HCT116 (cell line): ENCODE measurements around the gene WDR26. TPM values are rescaled to one million over a fixed set of nuclear protein-coding genes. Genes with fewer than 3 reads are reported as not detected.

ENCODE experiments used
- ATAC-seq: fragments of 200-7000 bp; cut with Tn5 transposase; 2 replicates; pipeline ENCODE4 v1.9.1; 2020; ENCODE audit warnings: mild to moderate bottlenecking, moderate library complexity
- BruUV-seq: library from RNA; stranded (reverse); fragments of 400-500 nt; replicated peaks from 2 replicates; lab custom pipeline; 2021; lab: Mats Ljungman, UMichigan
- CTCF ChIA-PET: fragments of 300-600 bp; sonication (Branson Sonifier 250); formaldehyde crosslinking; loops from one replicate; lab custom pipeline; 2021; ENCODE audit warnings: antibody characterized with exemption; lab: Charles Lee
- POLR2A ChIA-PET: fragments of 300-600, 350-600 bp; sonication (Branson Sonifier 250); formaldehyde crosslinking; loops from one replicate; lab custom pipeline; 2021; ENCODE audit warnings: antibody characterized with exemption; lab: Charles Lee
- RAD21 ChIA-PET, 2 experiments: fragments of 300-600 bp; sonication (Branson Sonifier 250); formaldehyde crosslinking; loops; one replicate each; lab custom pipeline; 2023; ENCODE audit warnings: low total read pairs in 2 of 2; ENCODE audit not compliant: uncharacterized antibody in 2 of 2, unreplicated experiment in 2 of 2, low non-redundant PET in 1 of 2; lab: Charles Lee
- DNase-seq: peaks from one replicate; pipeline ENCODE4 v3.0.0-alpha.2; 2010; ENCODE audit warnings: low read depth, low spot score
- H2AFZ ChIP-seq: fragments of 200-600 bp; shearing (Covaris generic), sonication (generic); 2 replicates; pipeline ENCODE4 v1.6.1; 2017; ENCODE audit warnings: low read depth, mixed run types, mixed read lengths, antibody characterized with exemption, low read length; ENCODE audit not compliant: poor library complexity, severe bottlenecking
- H3K27ac ChIP-seq: 2 replicates; pipeline ENCODE4 v1.5.1; 2012; ENCODE audit warnings: low read depth, low read length
- H3K27me3 ChIP-seq: fragments of 200-600 bp; sonication (generic); 2 replicates; pipeline ENCODE4 v1.6.1; 2016; ENCODE audit warnings: mixed run types, low read length, mixed read lengths; ENCODE audit not compliant: insufficient read depth
- H3K36me3 ChIP-seq, 2 experiments: fragments of 200-500 bp in 1 of 2; fragments of 200-600 bp in 1 of 2; sonication (Bioruptor generic) in 1 of 2; sonication (generic) in 1 of 2; 2 replicates each; pipeline versions ENCODE4 v1.5.1 to v1.6.1; 2014 to 2016; ENCODE audit warnings: low read length in 2 of 2, inconsistent platforms in 1 of 2, mixed read lengths in 1 of 2, mixed run types in 1 of 2; ENCODE audit not compliant: insufficient read depth in 2 of 2, control insufficient read depth in 1 of 2
- H3K4me1 ChIP-seq, 2 experiments: fragments of 200-600 bp in 1 of 2; sonication (generic) in 1 of 2; 2 replicates each; pipeline versions ENCODE4 v1.5.1 to v1.6.1; 2012 to 2017; ENCODE audit warnings: low read length in 2 of 2, inconsistent platforms in 1 of 2, mild to moderate bottlenecking in 1 of 2, mixed read lengths in 1 of 2, mixed run types in 1 of 2, moderate library complexity in 1 of 2; ENCODE audit not compliant: insufficient read depth in 2 of 2, control insufficient read depth in 1 of 2
- H3K4me2 ChIP-seq: fragments of 200-600 bp; sonication (generic); 2 replicates; pipeline ENCODE4 v1.6.1; 2017; ENCODE audit warnings: mixed run types, low read length, mixed read lengths
- H3K4me3 ChIP-seq, 2 experiments: fragments of 200-600 bp in 1 of 2; sonication (generic) in 1 of 2; replicated peaks in 1 of 2; 2 replicates each; pipeline ENCODE4 v1.5.1; 2011 to 2016; ENCODE audit warnings: low read length in 2 of 2, control low read depth in 1 of 2, low read depth in 1 of 2, mild to moderate bottlenecking in 1 of 2, mixed read lengths in 1 of 2, mixed run types in 1 of 2
- H3K79me2 ChIP-seq: fragments of 200-600 bp; sonication (generic); 2 replicates; pipeline ENCODE4 v1.6.1; 2017; ENCODE audit warnings: mild to moderate bottlenecking, mixed run types, low read length, moderate library complexity, mixed read lengths; ENCODE audit not compliant: insufficient read depth
- H3K9ac ChIP-seq: fragments of 200-600 bp; sonication (generic); 2 replicates; pipeline ENCODE4 v1.6.1; 2016; ENCODE audit warnings: low read length, mixed read lengths
- H3K9me2 ChIP-seq: fragments of 200-600 bp; sonication (generic), shearing (Covaris generic); 2 replicates; pipeline ENCODE4 v1.6.1; 2017; ENCODE audit warnings: mixed run types, mild to moderate bottlenecking, moderate library complexity; ENCODE audit not compliant: insufficient read depth
- H3K9me3 ChIP-seq, 2 experiments: fragments of 200-500 bp in 1 of 2; fragments of 200-600 bp in 1 of 2; sonication (Bioruptor generic) in 1 of 2; sonication (generic) in 1 of 2; 2 replicates each; pipeline ENCODE4 v1.6.1; 2014 to 2017; ENCODE audit warnings: low read length in 2 of 2, mixed read lengths in 2 of 2, inconsistent platforms in 1 of 2, low read depth in 1 of 2, mild to moderate bottlenecking in 1 of 2, mixed run types in 1 of 2, moderate library complexity in 1 of 2; ENCODE audit not compliant: control insufficient read depth in 1 of 2, insufficient read depth in 1 of 2
- H4K20me1 ChIP-seq: fragments of 200-600 bp; sonication (generic), shearing (Covaris generic); 2 replicates; pipeline ENCODE4 v1.6.1; 2017; ENCODE audit warnings: mixed run types, mild to moderate bottlenecking, moderate library complexity; ENCODE audit not compliant: insufficient read depth
- CBX3 ChIP-seq: IDR thresholded peaks from 2 replicates; pipeline ENCODE4 v1.6.1; 2012; ENCODE audit warnings: low read depth
- CTCF ChIP-seq, 3 experiments: fragments of 200-600 bp in 1 of 3; sonication (generic) in 1 of 3; IDR thresholded peaks in 2 of 3; conservative IDR thresholded peaks in 1 of 3; 2 replicates each; pipeline ENCODE4 v1.5.1; 2012 to 2017; ENCODE audit warnings: low read depth in 2 of 3, low read length in 2 of 3, antibody characterized with exemption in 1 of 3, borderline replicate concordance in 1 of 3, control low read depth in 1 of 3, mild to moderate bottlenecking in 1 of 3, mixed read lengths in 1 of 3, mixed run types in 1 of 3, moderate library complexity in 1 of 3; ENCODE audit not compliant: insufficient read depth in 1 of 3
- EGR1 ChIP-seq: IDR thresholded peaks from 2 replicates; pipeline ENCODE4 v1.6.1; 2012; ENCODE audit warnings: low read depth
- EZH2 ChIP-seq: fragments of 200-600 bp; sonication (generic); IDR thresholded peaks from 2 replicates; pipeline ENCODE4 v1.6.1; 2017; ENCODE audit warnings: antibody characterized with exemption, mixed run types
- FOSL1 ChIP-seq: IDR thresholded peaks from 2 replicates; pipeline ENCODE4 v1.6.1; 2012; ENCODE audit warnings: low read depth
- SP1 ChIP-seq: IDR thresholded peaks from 2 replicates; pipeline ENCODE4 v1.6.1; 2012; ENCODE audit warnings: low read depth
- SRF ChIP-seq: IDR thresholded peaks from 2 replicates; pipeline ENCODE4 v1.6.1; 2012; ENCODE audit warnings: low read depth
- YY1 ChIP-seq: IDR thresholded peaks from 2 replicates; pipeline ENCODE4 v1.6.1; 2011; ENCODE audit warnings: low read length, low read depth, moderate library complexity, mild to moderate bottlenecking; ENCODE audit not compliant: insufficient replicate concordance; ENCODE audit errors: extremely low read depth
- ZBTB33 ChIP-seq: IDR thresholded peaks from 2 replicates; pipeline ENCODE4 v1.6.1; 2011; ENCODE audit warnings: mild to moderate bottlenecking, low read length, moderate library complexity; ENCODE audit not compliant: insufficient replicate concordance; ENCODE audit errors: extremely low read depth
- ZFX ChIP-seq: fragments of 450-650 bp; IDR thresholded peaks from 2 replicates; pipeline ENCODE4 v1.6.1; 2017
- intact Hi-C: fragments of 100-400 bp; cut with micrococcal nuclease; formaldehyde crosslinking; loops from 2 replicates; pipeline ENCODE4 v1.10.0; 2022
- total RNA-seq: library from RNA; stranded (reverse); gene quantifications from one replicate; pipeline ENCODE4 v1.2.1, GENCODE V29; 2021; ENCODE audit not compliant: unreplicated experiment

WDR26 gene
- total RNA-seq, 1 experiment from 2014 or later, result 57.2 TPM

DNA sequence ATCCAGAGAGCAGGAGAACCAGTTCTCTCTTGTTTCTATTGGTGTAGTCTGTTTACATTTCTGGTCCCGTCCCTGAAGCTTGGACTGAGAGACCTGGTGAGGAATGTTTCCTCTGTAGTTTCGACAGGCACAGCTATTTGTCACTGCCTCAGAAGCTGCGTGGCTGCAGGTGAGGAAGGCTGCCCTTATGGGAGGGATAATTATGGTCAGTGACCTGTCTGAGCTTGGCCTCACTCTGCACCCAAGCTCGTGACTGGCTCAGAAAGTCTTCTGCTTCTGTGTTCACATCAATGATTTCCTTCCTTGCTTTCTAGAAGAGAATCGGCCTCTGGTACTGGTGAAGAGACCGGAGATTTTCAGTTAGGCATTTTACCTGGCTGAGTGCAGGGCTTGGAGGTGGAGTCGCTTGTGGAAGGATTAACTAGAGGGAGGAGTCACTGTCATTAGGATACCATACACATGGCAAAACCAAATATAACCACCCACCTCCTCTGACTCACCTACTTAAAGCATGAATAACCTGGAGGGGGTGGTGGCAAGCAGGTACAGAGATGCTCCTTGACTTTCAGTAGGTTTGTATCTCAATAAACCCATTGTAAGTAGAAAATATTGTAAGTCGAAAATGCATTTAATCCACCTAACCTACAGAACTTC is 19.9 kb upstream of the WDR26 start:
- ChIA-PET CTCF (no interaction called here), POLR2A (no interaction called here)
- intact Hi-C loops, result loop anchor here (5.0 kb wide), 1 partner anchor 757 kb away; no protein-coding TSS in a partner anchor
- Histone ChIP-seq H2AFZ (no peak overlapping the region), H3K27ac (no peak overlapping the region), H3K79me2 (no peaks in the 10 kb centered on the region), H3K27me3 (no peaks in the 10 kb centered on the region), H3K9me3 (no peaks in the 10 kb centered on the region), H3K4me2 (peak overlapping the region; percentile 18; the same call in 1 of the 2 replicates), H3K9me2 (no peaks in the 10 kb centered on the region), H3K4me3 (no peak overlapping the region)
- peak; percentile 69 for ATAC-seq
- BruUV-seq, result no TSS peak
- TF ChIP-seq SP1 (peak; percentile 21; the same call in 1 of the 2 replicates), YY1 (no peak), EGR1 (peak; percentile 56; the same call in 1 of the 2 replicates), FOSL1 (peak; percentile 31)
- TF ChIP-seq, all 23 proteins: peak for 3
- no peak for DNase-seq
- Histone ChIP-seq H3K4me1 (peaks cover 7 to 26% of the 10 kb centered on the region in 2 experiments; a peak in 3 of 4 replicates), H3K36me3 (no peaks in the 10 kb centered on the region), H4K20me1 (no peaks in the 10 kb centered on the region), H3K9ac (no peak overlapping the region)
- RAD21 ChIA-PET, result no interaction called here

DNA sequence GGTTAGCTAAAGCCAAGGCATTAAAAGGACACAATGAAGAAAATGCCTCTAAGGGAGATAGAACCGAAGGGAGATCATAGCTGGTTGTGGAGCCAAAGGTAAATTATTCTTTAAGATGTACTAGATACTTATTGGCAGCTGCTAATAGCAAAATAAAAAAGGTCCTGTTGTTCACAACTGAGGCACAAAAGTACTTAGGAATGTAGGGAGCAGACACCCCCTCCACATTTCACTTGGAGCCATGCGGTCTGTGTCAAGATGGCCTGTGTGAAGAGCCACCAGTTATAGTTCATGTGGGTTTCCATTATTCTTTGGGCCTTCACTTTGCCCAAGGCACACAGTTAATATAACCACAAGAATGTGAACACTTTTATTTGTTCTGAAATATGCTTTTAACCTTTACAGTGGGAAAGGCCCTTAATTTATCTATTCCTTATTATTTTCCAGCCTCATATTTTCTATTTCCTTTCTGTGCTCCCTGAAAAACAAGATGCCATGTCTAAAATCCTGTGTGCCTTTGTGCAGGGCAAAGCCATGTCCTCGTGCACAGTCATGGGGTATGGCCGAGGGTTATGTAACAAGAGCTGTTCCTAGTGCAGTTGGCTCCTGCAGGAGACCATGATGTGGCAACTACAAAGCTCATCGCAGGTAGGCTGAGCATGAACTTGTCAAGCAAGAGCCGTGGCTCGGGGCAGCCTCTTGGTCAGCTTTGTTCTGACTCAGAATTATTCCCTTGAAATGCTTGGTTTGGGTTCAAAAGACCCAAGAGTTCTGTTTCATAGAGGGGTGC is 16.2 kb upstream of the WDR26 start:
- intact Hi-C loops, result no loop called here
- H2AFZ ChIP-seq, result no peak overlapping the region
- DNase-seq (no peak), ATAC-seq (no peak)
- H3K79me2 ChIP-seq, result no peaks in the 10 kb centered on the region
- H3K9ac ChIP-seq, result no peak overlapping the region
- H3K36me3 ChIP-seq, result no peaks in the 10 kb centered on the region
- no peaks in the 10 kb centered on the region for H3K9me3 ChIP-seq
- ChIA-PET RAD21 (no interaction called here), CTCF (no interaction called here), POLR2A (no interaction called here)
- H4K20me1 ChIP-seq, result no peaks in the 10 kb centered on the region
- H3K9me2 ChIP-seq, result no peaks in the 10 kb centered on the region
- BruUV-seq, result no TSS peak
- no peak overlapping the region for H3K4me3 ChIP-seq
- H3K27me3 ChIP-seq, result no peaks in the 10 kb centered on the region
- H3K27ac ChIP-seq, result no peak overlapping the region
- H3K4me1 ChIP-seq, result peaks cover 9 to 26% of the 10 kb centered on the region in 2 experiments; a peak in 3 of 4 replicates
- no peak overlapping the region for H3K4me2 ChIP-seq
- TF ChIP-seq FOSL1, result no peak
- TF ChIP-seq ZFX, result no peak
- no peak for TF ChIP-seq ZBTB33
- TF ChIP-seq EZH2, result no peak
- no peak for TF ChIP-seq CTCF (IDR thresholded peaks at IDR 0.05 in 2 of 3, conservative IDR thresholded peaks at IDR 0.05 in 1 of 3; ENCODE audit: borderline replicate concordance in 1 of 3, insufficient read depth in 1 of 3, low read depth in 2 of 3, low read length in 2 of 3)
- no peak for TF ChIP-seq CBX3
- no peak for TF ChIP-seq SRF
